ENCODE measurements around the gene DERA.

The DERA gene

GRCh38 chr12:16086462-16086861 is 175.3 kb downstream of the DERA start:
- no peaks in the 10 kb centered on the region for H3K9me3 ChIP-seq (ENCODE audit: insufficient read depth, low read length)
- no peak overlapping the region for H3K4me3 ChIP-seq (ENCODE audit: insufficient read depth, low read length, poor library complexity, severe bottlenecking)
- no peaks in the 10 kb centered on the region for H4K20me1 ChIP-seq (ENCODE audit: low read depth, low read length)
- no peaks in the 10 kb centered on the region for H3F3A ChIP-seq (ENCODE audit: insufficient read depth)
- H3K27me3 ChIP-seq (ENCODE audit: low read length): no peaks in the 10 kb centered on the region
- H3K79me2 ChIP-seq (ENCODE audit: insufficient read depth, low read length): no peaks in the 10 kb centered on the region
- no peak overlapping the region for H3K4me2 ChIP-seq (ENCODE audit: low read depth, low read length, poor library complexity, severe bottlenecking)
- H3K36me3 ChIP-seq (ENCODE audit: low read length): no peaks in the 10 kb centered on the region
- H3K9me2 ChIP-seq (replicated peaks; ENCODE audit: insufficient read depth, low read length): no peaks in the 10 kb centered on the region
- no peak overlapping the region for H3K9ac ChIP-seq (ENCODE audit: low read length)
- H3K27ac ChIP-seq (ENCODE audit: low read depth, low read length): no peak overlapping the region
- TF ChIP-seq CTCF (IDR thresholded peaks at IDR 0.05; ENCODE audit: insufficient read depth, low read length, poor library complexity, severe bottlenecking): no peak
- TF ChIP-seq EZH2phosphoT487 (conservative IDR thresholded peaks at IDR 0.05; ENCODE audit: low read length): no peak
- H2AFZ ChIP-seq (ENCODE audit: low read depth, low read length, severe bottlenecking): no peak overlapping the region

- Histone ChIP-seq H3K79me2 (ENCODE audit: insufficient read depth, low read length) (no peaks in the 10 kb centered on the region), H4K20me1 (ENCODE audit: low read depth, low read length) (no peaks in the 10 kb centered on the region), H3K36me3 (ENCODE audit: low read length) (no peaks in the 10 kb centered on the region), H3K4me3 (ENCODE audit: insufficient read depth, low read length, poor library complexity, severe bottlenecking) (no peak overlapping the region), H3K4me2 (ENCODE audit: low read depth, low read length, poor library complexity, severe bottlenecking) (no peak overlapping the region), H3F3A (ENCODE audit: insufficient read depth) (no peaks in the 10 kb centered on the region), H3K9ac (ENCODE audit: low read length) (no peak overlapping the region), H3K9me2 (replicated peaks; ENCODE audit: insufficient read depth, low read length) (no peaks in the 10 kb centered on the region), H3K27me3 (ENCODE audit: low read length) (no peaks in the 10 kb centered on the region), H3K9me3 (ENCODE audit: insufficient read depth, low read length) (no peaks in the 10 kb centered on the region), H2AFZ (ENCODE audit: low read depth, low read length, severe bottlenecking) (no peak overlapping the region), H3K27ac (ENCODE audit: low read depth, low read length) (no peak overlapping the region)
- TF ChIP-seq CTCF (IDR thresholded peaks at IDR 0.05; ENCODE audit: insufficient read depth, low read length, poor library complexity, severe bottlenecking) (no peak), EZH2phosphoT487 (conservative IDR thresholded peaks at IDR 0.05; ENCODE audit: low read length) (no peak)
Observed at GRCh38 chr12:16086942-16087341, 175.8 kb downstream of the DERA start.

All from SU-DHL-6 (cell line).